Measurements from ENCODE around the gene CASP5.

Gene CASP5

DNA sequence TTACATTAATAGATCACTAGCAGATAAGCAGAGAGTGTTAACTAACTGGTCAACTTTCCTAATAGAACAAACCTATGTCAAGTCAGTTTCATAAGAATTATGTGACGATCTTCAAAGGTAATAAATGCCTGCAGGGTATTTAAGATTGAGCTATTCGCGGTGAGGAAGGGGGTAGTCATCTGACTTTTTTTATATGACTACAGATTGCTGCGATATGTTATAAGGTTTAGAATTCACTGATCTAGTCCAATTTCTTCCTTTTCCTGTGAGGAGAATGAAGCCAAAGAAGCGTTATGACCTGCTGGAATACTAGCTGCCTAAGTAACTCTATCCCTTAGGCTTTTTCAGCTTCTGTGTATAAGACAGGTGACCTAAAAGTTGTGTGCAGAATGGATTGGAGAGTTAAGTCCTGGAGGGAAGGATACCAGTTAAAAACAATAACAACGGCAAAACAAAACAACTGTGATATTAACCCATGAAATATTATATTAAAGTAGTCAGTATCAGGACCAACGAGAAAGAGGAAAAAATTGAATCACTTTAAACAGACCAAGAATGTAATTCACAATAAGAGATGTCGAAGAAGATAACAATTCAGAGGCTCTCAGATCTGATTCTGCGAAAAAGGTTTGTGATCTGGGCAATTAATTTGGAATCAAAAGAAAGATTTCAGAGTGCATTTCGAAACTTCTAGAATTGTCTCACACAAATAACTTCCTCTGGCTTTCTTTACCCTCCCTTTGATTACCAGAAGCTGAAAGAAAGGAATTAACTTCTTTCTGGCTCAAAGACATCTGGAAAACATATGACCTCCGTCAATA is 55.2 kb downstream of the CASP5 start:
- DNase-seq (ENCODE audit: low read depth in 2 of 2), result no peak

DNA sequence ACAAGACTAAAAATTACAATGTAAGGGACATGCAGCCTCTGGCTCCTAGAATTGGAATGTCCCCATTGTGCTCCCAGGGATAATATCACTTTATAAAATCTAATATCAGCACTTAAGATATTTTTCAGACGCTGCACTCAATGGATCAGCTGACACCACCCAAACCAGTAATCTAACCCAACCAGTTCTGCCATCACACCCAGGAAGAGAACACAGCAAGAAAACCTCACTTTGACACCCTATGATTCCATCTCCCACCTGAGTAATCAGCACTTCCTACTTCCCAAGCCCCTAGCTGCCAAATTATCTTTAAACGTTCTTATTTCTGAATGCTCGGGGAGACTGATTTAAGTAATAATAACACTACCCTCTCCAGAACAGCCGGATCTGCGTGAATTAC is 57.2 kb downstream of the CASP5 start:
- no peak for DNase-seq (ENCODE audit: low read depth in 2 of 2)

DNA sequence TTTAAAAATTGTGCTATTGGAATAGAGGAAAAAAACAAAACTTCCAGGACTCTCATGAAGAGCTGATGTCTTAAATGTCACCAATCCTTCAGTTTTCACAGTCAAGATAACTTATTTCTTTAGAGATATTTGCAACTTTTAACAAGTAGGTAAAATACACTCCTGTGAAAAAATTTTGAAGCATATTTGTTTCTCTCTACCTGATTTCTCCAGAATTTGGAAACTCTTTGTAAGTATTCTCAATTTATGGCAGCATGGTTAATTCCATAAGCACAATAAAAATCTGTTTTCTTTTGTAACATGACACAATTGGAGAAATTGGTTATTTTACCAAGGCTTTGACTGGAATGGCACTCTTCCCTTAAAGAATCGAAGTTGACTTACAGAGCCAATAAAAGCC is 58.7 kb downstream of the CASP5 start:
- no peak for DNase-seq (ENCODE audit: low read depth in 2 of 2)

DNA sequence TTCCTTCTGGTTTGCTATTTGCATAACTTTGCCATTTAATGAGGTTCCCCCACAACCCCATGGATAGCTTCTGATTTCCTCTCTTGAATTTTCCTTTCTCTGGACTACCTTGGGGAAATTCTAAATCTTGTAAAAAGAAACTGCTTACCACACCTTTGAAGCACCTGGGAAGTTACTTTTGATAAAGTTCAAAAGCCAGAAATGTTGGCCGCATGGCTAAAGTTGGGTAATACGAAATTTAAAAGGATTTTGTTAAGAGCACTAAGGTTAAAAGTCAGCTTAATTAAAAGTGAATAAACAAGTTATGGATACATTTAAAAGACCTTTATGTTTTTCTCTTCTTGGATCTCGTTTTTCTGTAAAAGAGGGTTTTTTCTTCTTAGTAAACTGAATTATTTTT is 60.1 kb downstream of the CASP5 start:
- DNase-seq (ENCODE audit: low read depth in 2 of 2), result no peak

DNA sequence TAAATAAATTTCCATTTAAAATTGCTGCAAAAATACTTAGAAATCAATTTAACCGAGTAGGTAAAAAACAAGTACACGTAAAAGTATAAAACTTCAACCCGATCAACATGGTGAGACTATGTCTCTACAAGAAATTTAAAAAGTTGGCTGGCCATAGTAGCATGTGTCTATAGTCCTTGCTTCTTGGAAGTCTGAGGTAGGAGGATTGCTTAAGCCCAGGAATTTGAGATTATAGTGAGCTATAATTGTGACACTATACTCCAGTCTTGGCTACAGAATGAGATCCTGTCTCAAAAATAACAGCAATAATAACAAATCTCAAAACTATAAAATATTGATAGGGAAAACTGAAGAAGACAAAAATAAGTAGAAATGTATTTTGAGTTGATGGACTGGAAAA is 65.7 kb downstream of the CASP5 start:
- DNase-seq (ENCODE audit: low read depth in 2 of 2), result no peak

DNA sequence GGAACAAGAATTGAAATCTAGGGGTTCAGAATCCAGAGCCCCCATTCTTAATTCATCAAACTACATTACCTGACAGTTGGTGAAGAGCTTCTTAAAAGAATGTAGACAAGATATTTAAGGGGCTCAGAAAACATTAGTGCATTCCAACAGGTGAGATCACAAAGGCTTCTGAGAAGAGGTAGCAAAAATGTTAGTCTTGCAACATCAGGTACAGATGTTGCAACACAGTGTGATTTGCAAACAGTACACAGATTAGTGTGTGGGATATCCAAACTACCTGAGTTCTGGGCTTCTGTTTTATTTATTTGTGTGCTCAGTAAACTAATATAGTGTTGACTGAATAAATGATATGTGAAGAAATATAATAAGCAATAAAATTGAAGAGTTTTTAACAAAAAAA is 66.4 kb downstream of the CASP5 start:
- DNase-seq (ENCODE audit: low read depth in 2 of 2), result no peak

DNA sequence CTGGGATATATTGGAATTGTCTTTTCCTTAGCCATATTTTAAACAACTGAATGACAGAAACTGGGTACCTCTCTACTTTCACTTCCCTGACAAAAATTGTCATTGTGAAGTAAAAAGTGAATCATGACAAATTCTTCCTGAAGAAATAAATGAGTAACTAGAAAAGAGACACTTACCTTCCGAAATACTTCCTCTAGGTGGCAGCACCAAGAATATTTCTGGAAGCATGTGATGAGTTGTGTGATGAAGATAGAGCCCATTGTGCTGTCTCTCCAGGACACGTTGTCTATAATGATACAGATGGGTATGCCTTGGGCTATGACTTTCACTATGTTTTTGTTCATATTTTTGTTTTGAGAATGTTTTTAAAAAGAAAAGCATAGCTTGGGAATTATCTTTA is 76.1 kb downstream of the CASP5 start:
- no peak for DNase-seq (ENCODE audit: low read depth in 2 of 2)

Data from stimulated activated CD8-positive, alpha-beta memory T cell treated with anti-CD3 and anti-CD28 coated beads, Interleukin-2, amount 100 ng/mL, for 48 hours (primary cell).